ENCODE measurements around the gene GPR15LG.

GRCh38 chr10:84233940-84234339, 60.3 kb downstream of the GPR15LG start:
- TF ChIP-seq EZH2 (optimal IDR thresholded peaks at IDR 0.05; ENCODE audit: low read depth, low read length): no peak
- TF ChIP-seq CTCF (IDR thresholded peaks at IDR 0.05; ENCODE audit: low read length): no peak
